Caki2 (cell line): ENCODE measurements around the gene CUEDC1. TPM values are rescaled to one million over a fixed set of nuclear protein-coding genes. Genes with fewer than 3 reads are reported as not detected.
"Not testable (repeated sequence)": the region's sequence is repeated elsewhere in the genome, so short reads cannot be mapped to it uniquely, and the experiment has no call there.

Experiments
- DNase-seq: peaks from one replicate; pipeline ENCODE4 v3.0.0-alpha.2; 2015; ENCODE audit warnings: low read depth
- in situ Hi-C: cut with HindIII; loops from 2 replicates; pipeline ENCODE4 v1.10.0; 2016; ENCODE audit warnings: low sequenced_read_pairs, low pct_unique_long_range_greater_than_20kb, mixed read lengths
- total RNA-seq: library from RNA; depleted of rRNA; stranded (reverse); fragments of >200 nt; shearing (Covaris generic); gene quantifications from 2 replicates; pipeline ENCODE4 v1.2.3, GENCODE V29; 2014; ENCODE audit warnings: low replicate concordance

CUEDC1 gene
- total RNA-seq, 1 experiment from 2014 or later, result 24.8 TPM

- in situ Hi-C loops, result loop anchor here (5.0 to 10.0 kb wide), 2 partner anchors 68 to 69 kb away; no protein-coding TSS in a partner anchor
- no peak for DNase-seq
Measured at GRCh38 chr17:57926723-57927047, 28.5 kb downstream of the CUEDC1 start.

DNA sequence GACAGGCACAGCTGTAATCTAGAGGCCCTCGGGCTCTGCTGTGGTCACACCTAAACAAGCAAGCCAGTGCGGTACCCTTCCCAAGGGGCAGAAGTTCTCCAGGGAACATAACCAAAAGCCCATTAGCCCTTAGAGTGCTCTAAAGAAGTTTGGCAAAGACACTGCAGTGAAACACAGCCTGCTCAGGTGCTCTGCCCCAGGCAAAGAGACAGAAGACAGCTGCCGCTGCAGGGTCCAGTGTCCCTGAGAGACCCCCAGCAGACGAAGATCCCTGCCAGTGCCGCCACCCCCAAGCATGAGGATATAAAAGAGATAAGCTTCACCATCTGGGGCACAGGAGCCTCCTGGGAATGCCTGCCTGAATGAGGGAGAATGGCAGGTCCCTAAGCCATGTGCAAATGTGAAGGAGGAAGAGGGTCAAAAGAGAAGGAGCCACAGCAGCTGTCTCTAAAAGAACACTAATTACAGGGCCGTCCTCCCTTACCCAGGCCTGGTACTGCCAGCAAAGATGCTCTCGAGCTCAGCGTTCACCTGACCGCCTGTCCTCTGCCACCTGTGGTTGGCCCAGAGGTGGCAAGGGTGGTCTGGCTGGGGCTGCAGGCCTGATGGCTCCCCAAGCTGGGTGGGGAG is 29.7 kb downstream of the CUEDC1 start:
- DNase-seq, result no peak
- in situ Hi-C loops, result loop anchor here (5.0 to 10.0 kb wide), 2 partner anchors 68 to 69 kb away; no protein-coding TSS in a partner anchor

GRCh38 chr17:57924677-57925076 is 30.5 kb downstream of the CUEDC1 start:
- peak; percentile 63 for DNase-seq
- in situ Hi-C loops, result loop anchor here (5.0 to 10.0 kb wide), 2 partner anchors 67 to 70 kb away; no protein-coding TSS in a partner anchor

DNA sequence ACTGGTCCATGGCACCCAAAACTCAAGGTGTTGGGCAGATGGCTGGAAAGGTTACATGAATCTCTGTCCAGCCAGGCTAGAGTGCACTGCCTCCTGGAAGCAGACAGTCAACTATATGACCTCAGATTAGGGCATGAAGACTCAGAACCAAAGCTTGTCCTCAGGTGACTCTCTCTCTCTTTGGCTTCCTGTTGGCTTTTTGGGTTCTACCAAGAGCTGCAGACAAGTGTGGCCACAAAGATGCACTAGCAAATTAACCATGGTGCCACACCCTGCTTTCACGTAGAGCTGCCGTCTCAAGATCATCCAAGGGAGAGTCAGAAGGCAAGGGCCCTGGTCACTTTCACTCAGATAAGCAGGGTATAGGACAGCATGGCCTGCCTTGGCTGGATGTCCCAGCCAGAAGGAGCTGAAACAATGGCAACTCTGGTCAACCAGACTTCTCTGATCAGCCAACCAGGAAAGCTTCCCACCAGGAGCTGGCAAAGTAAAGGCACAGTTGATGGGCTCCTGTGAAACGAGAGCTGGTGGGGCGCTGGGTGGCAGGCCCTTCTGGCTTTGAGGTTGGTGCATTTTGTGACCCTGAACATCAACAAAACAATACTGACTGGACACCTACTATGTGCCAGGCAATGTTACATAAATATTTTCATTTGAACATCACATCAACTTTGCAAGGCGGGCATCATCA is 31.9 kb downstream of the CUEDC1 start:
- DNase-seq, result no peak
- in situ Hi-C loops, result loop anchor here (10.0 kb wide), 1 partner anchor 71 kb away; no protein-coding TSS in a partner anchor

DNA sequence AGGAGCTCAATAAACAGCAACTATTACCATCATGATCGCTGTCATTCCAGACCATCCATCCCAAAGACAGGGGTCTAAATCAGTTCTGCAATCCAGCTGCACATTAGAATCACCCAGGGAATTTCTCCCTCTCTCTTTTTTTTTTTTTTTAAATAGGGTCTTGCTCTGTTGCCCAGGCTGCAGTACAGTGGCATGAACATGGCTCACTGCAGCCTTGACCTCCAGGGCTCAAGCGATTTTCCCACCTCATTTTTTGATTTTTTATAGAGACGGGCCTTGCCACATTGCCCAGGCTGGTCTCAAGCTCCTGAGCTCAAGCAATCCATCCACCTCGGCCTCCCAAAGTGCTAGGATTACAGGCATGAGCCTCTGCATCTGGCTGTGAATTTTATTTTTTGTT is 32.5 kb downstream of the CUEDC1 start:
- not testable (repeated sequence) for DNase-seq
- in situ Hi-C loops, result loop anchor here (10.0 kb wide), 1 partner anchor 72 kb away; no protein-coding TSS in a partner anchor

- in situ Hi-C loops, result loop anchor here (10.0 kb wide), 1 partner anchor 74 kb away; no protein-coding TSS in a partner anchor
- no peak for DNase-seq
Measured at GRCh38 chr17:57920916-57921703, 34.1 kb downstream of the CUEDC1 start.

- in situ Hi-C loops, result loop anchor here (10.0 kb wide), 1 partner anchor 75 kb away; no protein-coding TSS in a partner anchor
- no peak for DNase-seq
Measured at GRCh38 chr17:57919918-57920317, 35.3 kb downstream of the CUEDC1 start.

DNA sequence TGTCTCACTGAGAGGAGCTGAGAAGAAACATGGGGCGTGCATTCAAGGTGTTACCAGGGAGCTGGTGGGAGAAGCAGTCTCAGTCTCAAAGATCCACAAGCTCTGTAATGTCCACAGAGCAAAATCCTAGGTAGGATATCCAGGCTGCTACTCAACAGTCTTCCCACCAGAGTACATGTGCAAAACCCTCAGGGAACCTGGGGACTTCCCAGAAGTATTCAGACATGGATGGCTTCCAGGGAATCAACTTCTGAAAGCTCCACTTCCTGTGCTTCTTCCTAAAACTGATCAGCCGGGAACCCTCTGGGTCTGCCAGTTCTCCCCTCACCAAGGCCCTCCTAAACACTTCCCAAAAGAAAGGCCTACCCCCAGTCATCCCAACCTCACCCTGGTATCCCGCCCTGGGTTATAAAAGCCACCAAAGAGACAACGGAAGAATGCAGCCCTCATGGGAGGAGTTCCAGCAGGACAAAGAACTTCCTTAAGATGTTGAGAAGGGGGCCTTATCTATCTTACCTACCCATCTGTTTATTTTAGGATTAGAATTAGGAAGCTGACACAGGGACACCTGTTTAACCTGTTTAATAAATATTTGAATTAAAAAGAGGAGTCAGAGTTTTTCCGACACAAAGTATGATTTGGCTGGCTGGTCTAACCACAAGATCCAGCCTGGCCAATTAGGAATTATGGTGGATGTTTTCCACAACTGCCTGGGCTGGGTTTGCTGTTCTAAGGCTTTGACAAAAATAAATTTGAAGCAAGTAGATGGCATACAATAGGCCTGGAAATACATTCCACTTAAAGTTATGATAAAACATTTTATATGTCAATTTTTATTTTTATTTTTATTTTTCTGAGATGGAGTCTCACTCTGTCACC is 37.0 kb downstream of the CUEDC1 start:
- in situ Hi-C loops, result no loop called here
- no peak for DNase-seq

- DNase-seq, result no peak
- in situ Hi-C loops, result no loop called here
Measured at GRCh38 chr17:57916925-57917858, 38.0 kb downstream of the CUEDC1 start.

GRCh38 chr17:57915985-57916757 is 39.0 kb downstream of the CUEDC1 start:
- DNase-seq, result no peak
- in situ Hi-C loops, result no loop called here

GRCh38 chr17:57915544-57915943 is 39.7 kb downstream of the CUEDC1 start:
- in situ Hi-C loops, result no loop called here

DNA sequence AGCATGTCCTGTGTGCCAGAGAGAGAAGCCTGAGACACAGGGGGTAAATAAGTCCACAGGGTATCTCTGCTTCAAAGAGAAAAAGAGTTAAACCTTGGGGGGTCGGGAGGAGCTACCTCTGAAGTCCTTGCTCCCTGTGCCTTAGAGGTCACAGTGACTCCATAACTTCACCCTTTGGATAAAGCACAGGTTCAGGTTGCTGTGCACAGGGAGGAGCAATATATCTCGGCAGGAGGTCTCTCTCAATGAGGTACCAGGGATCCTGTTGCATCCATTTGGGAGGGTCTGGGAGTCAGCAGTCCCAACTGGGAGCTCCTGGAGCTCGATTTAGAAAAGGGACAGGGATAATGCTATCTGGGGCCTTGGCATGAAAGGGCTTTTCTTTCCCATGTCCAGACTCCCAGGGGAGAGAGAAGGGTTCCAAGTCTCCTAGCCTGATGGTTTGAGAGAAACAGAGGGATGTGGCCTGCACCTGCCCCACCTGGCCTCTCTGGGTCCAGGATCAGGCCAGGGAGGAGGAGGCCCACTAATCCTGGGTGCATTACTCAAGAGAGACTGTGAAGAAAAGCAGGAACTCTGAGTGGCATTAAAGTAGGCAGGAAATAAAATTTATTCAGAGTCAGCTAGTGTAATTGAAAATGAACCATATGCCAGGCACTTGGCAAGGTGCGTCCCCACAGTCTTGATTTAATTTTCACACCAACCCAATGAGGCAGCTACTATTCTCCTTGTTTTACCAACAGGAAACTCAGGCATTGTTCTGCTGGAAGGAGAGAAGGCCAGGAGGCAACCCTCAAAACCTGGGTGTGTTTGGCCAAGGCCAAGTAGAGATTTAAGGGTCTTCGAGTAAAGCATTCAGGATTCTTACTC is 40.7 kb downstream of the CUEDC1 start:
- DNase-seq, result no peak
- in situ Hi-C loops, result no loop called here

More at GRCh38 chr17:57915544-57915943, 39.7 kb downstream of the CUEDC1 start:
- no peak for DNase-seq

DNA sequence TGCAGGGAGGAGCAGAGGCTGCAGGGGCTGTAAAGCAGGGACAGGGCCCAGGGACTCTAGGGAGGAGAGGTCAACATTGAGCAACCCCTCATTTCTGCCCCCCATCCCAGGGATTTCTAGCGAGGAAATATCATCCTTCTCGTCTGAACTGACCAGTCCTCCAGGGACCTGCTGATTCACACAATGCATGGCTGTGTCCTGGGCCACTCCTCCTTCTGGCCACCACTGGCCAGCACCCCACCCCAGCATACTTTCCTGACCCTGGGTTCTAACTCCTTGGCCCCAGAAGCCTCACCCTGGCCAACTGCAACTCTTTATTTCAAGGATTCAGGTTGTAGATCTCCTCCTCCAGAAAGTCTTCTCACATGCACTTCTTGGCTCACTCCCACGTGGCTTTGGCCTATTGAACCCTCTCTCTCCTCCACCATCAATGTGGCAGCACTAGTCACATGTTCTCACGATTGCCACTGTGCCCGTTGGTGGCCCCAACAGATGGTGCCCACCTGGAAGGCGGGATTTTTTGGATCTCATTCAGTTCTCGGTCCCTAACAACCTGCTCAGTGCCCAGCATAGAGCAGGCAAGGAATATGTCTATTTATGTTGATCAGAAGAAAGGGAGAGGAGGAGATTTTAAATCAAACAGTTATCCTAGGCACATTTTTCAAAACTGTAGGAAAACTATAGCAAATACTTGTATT is 41.5 kb downstream of the CUEDC1 start:
- no peak for DNase-seq
- in situ Hi-C loops, result no loop called here

DNA sequence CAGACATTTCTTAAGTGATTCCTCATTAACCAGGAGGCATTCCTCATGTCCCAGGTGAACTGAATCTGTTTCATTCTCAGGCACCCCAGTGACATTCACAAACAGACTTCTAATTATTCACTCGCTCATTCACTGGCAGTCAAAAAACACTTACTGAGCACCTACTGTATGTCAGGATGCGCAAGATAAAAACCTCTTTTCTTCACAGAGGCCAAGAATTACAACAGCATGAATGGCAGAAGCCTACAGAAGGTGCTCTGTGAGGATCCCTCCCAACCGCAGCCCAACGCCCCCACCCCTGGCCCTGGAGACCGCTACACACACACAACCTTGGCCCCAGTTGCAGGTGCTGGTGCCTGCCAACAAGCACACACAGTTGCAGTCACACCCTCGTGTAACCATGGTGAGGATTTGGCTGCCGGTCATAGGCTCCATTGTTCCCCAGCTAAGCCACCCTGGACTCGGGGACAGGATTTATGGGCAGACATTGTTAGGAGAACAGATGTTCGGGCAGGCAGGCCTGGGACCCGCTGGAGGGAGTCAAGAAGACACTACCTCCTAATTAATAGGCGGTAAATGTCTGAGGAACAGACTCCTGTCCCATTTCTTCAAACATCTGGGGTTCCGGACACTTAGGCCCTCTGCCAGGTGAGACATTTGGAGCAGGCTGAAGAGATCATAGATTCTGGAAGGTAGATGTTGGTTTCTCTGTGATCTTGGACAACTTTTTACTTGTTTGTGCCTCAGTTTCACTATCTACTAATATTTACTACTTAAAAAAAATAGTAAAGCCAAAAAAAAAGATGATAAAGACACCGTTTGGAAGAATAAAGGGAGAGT is 43.2 kb downstream of the CUEDC1 start:
- no peak for DNase-seq

More for the DNA sequence above, 43.2 kb downstream of the CUEDC1 start:
- in situ Hi-C loops, result no loop called here
